H7 (cell line): Measurements from ENCODE around the gene AUTS2. TPM values are rescaled to one million over a fixed set of nuclear protein-coding genes. Genes with fewer than 3 reads are reported as not detected.

Experiments used
- DNase-seq: peaks from one replicate; pipeline ENCODE4 v3.0.0; 2012
- H3K27me3 ChIP-seq: 2 replicates; pipeline ENCODE4 v1.6.0; 2011; ENCODE audit warnings: mild to moderate bottlenecking, low read length; ENCODE audit not compliant: control insufficient read depth, insufficient read depth
- H3K36me3 ChIP-seq: replicated peaks from 2 replicates; pipeline ENCODE4 v1.5.1; 2011; ENCODE audit warnings: low read length; ENCODE audit not compliant: control insufficient read depth, insufficient read depth
- H3K4me3 ChIP-seq: 2 replicates; pipeline ENCODE4 v1.5.1; 2011; ENCODE audit warnings: low read depth, mild to moderate bottlenecking, control low read depth, low read length, moderate library complexity; ENCODE audit not compliant: insufficient read depth
- total RNA-seq: library from RNA; depleted of rRNA; stranded (reverse); fragments of >200 nt; shearing (Covaris generic); gene quantifications from 2 replicates; pipeline ENCODE4 v1.2.3, GENCODE V29; 2014

AUTS2 gene
- total RNA-seq, 1 experiment from 2014 or later: 16.1 TPM

DNA sequence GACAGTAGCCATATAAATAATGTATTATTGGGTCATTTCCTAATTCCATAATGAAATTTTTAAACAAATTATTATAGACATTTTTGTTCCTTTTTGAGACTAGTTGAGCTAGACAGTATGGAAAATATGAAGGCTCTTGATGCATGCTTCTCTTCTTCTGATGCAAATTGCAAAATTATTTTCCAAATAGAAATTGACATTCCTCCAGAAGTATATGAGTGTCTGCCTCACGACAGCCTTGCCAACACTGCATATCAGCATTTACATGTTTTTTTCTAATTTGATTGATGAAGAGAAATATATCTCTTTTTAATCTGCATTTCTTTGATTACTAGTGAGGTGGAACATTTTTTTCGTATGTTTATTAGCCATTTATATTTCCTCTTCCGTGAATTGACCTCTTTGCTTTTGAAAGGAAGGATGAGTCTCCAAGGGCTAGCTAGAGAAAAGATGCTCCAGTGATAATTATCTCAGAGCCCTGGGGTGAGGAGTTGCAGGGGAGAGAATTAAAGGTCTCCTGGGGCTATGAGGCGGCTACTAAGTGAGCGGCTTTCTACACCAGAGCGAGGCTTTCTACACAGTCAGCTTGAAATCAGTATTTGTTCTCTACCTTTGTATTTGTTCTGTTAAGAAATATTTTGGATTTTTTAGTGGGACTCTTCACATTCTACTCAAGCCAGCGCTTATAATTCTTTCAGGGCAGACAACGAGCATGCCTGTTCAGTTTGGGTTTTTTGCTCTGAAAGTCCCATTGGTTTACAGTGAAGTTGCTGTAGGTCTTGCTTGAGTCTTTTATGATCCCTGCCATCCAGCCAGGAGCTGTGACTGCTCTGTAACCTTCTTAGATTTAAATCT lies 821.5 kb downstream of the AUTS2 start:
- no peaks in the 10 kb centered on the region for H3K36me3 ChIP-seq
- peak; percentile 41 for DNase-seq
- no peaks in the 10 kb centered on the region for H3K27me3 ChIP-seq
- H3K4me3 ChIP-seq: no peak overlapping the region

DNA sequence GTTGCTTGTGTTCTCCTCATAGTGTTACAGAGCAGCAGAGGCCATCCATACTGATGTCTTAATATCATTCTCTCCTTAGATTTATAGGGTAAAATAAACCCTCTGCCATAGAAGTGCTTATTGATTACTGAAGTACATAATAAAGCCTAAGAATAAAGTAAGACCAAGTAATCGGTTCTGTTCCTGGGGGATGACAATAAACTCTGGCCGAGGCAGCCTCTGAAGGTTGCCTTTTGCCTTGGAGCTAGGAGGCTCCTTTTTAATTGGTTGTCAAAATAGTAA lies 822.0 kb downstream of the AUTS2 start:
- no peaks in the 10 kb centered on the region for H3K36me3 ChIP-seq
- H3K27me3 ChIP-seq: no peaks in the 10 kb centered on the region
- H3K4me3 ChIP-seq: no peak overlapping the region
- no peak for DNase-seq

DNA sequence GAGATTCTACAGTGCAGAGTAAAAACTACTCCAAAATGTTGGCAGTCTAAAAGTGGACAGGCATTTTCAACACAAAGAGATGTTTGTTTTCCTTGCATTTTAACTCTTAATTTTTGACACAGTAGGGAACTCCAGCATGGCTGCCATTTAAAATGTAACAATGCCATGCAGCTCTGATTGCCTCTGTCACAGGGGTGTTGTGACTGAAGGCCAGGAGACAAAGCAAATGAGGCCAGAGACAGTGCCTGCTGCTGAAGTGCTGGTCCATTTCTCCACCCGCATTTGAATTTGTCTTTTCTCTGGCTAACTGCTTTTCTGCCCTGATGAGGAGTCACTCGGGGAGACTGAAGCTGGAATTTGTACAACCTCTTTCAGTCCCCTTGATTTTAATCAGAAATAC lies 823.0 kb downstream of the AUTS2 start:
- H3K4me3 ChIP-seq: no peak overlapping the region
- H3K36me3 ChIP-seq: no peaks in the 10 kb centered on the region
- DNase-seq: no peak
- H3K27me3 ChIP-seq: no peaks in the 10 kb centered on the region

DNA sequence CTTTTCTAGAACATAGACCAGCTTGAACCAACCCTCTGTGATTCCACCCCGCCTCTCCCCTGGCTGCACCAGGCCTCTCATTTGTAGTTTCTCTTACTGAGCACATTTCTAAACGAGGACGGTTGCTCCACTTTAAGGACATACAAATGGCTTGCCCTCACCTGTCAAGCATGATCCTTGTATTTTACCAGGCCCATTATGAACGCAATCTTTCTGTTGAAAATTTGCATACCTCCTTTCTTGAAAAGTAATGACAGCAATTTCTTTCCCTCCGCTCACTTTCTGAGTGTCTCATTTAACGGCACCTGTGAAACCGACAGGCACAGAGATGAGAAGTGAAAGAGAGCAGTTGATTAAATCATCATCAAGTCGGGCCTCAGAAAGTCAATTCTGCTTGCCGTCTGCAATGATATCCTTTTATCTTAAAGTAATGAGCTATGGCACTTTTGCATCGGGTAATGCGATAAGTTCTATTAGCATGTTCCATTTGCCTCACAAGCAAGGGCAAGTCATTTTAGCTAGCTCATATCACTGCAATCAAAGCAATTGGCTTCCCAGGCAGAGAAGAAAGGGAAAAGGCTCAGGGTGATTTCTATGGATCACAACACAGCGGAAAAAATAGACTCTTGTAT lies 828.1 kb downstream of the AUTS2 start:
- H3K4me3 ChIP-seq: no peak overlapping the region
- DNase-seq: no peak
- no peaks in the 10 kb centered on the region for H3K36me3 ChIP-seq
- H3K27me3 ChIP-seq: no peaks in the 10 kb centered on the region

DNA sequence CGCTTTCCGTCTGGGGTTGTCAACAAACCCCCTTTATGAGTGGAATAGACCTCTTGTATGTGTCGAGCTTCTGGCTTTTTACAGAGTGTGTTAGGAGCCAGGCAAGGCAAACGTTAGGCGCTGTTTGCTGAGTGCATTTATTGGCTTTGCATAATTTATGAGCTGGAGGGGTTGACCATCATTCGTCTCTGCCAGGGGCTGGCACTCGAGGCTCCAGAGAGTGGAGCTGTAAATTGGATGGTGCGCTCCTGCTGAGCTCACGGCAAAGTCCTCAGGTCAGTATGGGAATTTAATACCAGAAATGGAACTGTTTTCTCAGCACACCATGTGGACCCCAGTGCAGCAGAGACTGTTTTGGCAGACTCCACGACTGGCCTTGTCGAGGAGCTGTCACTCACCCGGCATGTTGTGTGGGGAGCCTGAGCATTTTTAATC lies 834.3 kb downstream of the AUTS2 start:
- no peaks in the 10 kb centered on the region for H3K36me3 ChIP-seq
- H3K27me3 ChIP-seq: no peaks in the 10 kb centered on the region
- no peak overlapping the region for H3K4me3 ChIP-seq
- DNase-seq: no peak

DNA sequence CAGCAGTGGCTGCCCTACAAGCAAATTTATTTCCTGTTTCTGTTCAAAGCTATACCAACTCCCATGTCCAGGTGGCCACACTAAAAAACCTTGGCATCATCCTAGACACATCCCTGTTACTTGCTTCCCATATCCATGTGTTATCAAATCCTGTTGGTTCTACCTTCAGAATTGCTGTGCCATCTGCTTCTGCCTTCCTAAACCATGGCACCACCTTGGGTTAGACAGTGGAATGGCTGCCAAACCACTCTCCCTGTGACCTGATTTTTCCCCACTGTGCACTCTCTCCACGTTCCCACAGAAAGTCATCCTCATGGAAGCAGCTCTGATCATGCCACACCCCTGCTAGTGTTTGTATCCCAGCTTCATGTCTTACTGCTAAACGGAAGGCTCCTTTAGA lies 836.1 kb downstream of the AUTS2 start:
- DNase-seq: no peak
- Histone ChIP-seq H3K36me3 (no peaks in the 10 kb centered on the region), H3K4me3 (no peak overlapping the region), H3K27me3 (no peaks in the 10 kb centered on the region)

DNA sequence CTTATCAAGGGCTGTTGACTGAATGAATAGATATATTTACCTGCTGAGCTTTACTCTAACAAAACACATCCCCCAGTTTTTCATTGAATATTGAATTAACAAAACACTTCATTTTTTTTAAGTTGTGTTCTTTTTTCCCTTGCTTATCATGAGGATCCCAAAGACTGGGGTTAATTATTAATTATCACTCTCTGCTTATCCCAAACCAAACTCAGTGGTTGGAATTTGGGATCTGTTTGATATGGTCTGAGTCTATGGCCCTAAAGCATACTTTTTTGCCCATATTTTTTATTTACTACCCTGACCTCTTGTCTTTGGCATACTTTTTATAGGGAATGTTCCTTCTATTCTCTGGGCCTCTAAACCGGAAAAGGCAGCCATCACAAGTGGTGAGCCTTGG lies 836.5 kb downstream of the AUTS2 start:
- Histone ChIP-seq H3K36me3 (no peaks in the 10 kb centered on the region), H3K27me3 (no peaks in the 10 kb centered on the region), H3K4me3 (no peak overlapping the region)
- DNase-seq: no peak

DNA sequence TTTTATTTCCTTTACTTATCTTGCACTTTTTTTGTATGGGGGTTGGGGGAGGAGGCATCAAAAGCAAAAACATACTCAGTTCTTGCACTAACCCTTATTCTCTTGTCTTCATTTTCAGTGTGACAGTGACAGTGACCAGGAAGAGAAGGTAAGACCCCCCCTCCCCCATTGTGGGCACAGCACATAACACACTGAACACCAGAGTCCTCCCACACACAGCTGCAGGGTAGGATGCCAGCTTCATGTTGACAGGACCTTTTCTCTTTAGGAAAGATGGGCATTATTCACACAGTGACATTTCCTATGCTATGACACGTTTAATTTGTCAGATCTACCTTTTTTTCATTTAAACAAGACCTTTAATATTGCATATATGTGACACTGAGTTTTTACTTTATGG lies 837.4 kb downstream of the AUTS2 start:
- Histone ChIP-seq H3K36me3 (no peaks in the 10 kb centered on the region), H3K4me3 (no peak overlapping the region), H3K27me3 (no peaks in the 10 kb centered on the region)
- DNase-seq: no peak

DNA sequence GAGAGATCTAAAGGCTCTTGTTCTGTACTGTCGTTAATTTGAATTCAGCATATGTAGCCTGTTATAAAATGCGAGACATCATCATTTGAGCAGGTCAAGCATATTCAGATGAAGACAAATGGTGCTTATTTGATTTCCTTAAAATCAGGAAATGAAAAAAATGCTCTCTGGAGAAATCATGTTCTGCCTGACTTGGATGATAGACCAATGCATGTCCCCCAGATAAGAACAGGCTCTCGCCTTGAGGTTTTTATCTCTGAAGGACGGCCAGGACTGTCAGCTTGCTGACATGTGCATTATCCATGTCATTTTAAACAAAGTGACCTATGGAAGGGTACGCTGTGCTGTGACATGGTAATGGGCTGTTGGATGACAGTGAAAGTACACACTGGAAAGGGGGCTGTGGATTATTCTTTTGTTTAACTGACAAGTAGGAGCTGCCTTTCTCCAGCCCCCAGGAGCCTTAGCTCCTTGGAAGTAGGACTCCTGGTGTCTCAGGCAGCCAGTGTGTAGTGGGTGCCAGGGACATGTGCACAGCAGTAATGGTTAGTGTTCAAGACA lies 838.6 kb downstream of the AUTS2 start:
- Histone ChIP-seq H3K36me3 (no peaks in the 10 kb centered on the region), H3K4me3 (no peak overlapping the region), H3K27me3 (no peaks in the 10 kb centered on the region)
- no peak for DNase-seq

DNA sequence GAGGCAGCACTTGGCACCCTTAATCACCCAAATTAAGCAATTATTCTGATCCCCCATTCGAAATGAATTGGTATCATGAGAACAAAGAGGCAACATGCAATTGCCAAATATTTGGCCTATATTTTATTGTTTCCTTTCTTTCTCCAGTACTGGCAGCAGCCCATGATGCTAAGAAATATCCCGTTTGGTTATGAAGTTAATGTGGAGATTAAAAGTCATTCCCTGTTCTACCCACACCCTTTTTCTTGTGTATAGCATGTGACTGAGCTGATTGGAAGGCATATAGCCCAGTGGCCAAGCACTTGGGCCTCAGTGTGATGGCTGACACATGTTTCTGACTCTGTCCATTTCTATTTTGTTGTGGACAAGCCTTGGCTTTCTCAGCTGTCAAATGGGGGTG lies 841.4 kb downstream of the AUTS2 start:
- Histone ChIP-seq H3K4me3 (no peak overlapping the region), H3K27me3 (no peaks in the 10 kb centered on the region), H3K36me3 (no peaks in the 10 kb centered on the region)
- DNase-seq: no peak

DNA sequence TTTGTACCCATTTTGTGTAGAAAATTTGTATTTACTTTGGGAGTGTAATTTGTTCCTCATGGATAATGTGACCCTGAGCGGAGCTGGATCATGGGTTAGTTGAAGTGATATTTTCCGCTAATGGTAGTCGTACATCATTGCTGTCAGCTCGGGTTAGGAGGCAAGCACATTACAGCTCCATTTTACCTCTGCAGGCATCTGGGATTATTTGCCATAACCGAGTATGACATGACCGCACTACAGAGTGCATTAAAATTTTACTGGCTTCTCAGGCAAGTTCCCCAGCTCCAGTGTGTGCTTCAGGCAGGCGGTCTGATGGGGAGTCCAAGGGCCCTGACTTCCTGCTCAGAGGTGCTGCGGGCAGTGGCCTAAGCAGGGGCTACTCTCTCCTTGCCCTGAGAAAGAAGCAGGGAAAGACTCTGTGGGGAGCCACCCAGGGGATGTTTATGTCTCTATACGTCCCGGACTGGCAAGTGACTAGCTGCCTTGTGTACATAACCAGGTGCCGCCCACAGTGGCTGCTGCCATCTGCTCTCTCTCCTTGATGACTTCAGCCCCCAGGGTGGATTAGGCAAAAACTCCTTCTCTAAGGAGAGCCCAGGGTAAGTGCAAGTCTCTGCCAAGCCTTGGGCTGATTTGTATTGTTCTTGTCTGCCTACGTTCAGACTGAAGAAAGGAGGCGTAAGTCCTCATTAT lies 848.3 kb downstream of the AUTS2 start:
- H3K27me3 ChIP-seq: no peaks in the 10 kb centered on the region; the same call in 1 of the 2 replicates
- no peak for DNase-seq

DNA sequence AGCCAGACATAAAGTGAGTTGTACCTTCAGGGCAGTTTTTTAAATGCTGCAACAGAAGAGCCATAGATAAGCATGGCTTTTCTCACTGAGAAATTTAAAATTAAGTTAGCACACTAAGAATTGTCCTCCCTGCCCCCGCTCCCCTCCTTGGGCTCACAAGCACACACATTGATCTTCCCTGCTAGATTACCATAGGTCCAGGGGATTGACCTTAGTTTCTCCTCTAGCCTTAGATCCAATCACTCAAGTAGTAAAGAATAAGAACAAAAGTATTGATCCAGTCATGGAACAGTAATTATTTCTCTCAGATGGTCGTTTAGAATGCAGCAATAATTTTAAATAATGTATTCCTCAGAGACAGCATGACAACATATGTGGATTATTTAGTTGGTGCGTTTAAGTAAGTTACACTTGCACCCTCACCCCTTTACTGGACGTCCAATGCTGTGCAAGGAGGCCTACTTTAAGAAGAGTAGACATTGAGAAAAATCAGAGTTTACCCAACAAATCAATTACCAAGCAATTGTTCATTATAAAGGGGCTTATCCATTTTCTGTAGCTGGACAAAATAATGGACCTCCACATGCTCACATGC lies 850.1 kb downstream of the AUTS2 start:
- Histone ChIP-seq H3K27me3 (no peaks in the 10 kb centered on the region; the same call in 1 of the 2 replicates), H3K4me3 (no peak overlapping the region), H3K36me3 (no peaks in the 10 kb centered on the region)
- DNase-seq: no peak

More for the DNA sequence above, 848.3 kb downstream of the AUTS2 start:
- H3K4me3 ChIP-seq: no peak overlapping the region
- H3K36me3 ChIP-seq: no peaks in the 10 kb centered on the region

DNA sequence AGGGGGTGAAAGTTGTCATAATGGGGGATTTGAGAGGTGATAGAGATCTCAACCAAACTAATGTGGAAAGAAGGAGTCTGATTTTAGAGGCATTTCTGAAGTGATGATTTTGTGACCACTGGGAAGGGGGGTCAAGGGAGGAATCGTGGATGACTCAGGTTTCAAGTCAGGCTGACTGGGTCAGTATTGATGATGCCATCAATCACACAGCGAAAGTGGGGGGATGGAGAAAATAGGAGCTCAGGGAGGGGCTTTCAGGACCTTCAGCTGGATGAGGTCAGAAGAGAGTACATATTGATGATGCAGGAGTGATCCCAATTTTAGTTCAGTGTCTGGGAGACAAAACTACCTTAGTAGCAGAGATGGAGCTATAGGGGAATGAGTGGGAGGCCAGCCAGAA lies 852.5 kb downstream of the AUTS2 start:
- no peak for DNase-seq
- no peaks in the 10 kb centered on the region; the same call in 1 of the 2 replicates for H3K27me3 ChIP-seq
- no peak overlapping the region for H3K4me3 ChIP-seq
- H3K36me3 ChIP-seq: no peaks in the 10 kb centered on the region

DNA sequence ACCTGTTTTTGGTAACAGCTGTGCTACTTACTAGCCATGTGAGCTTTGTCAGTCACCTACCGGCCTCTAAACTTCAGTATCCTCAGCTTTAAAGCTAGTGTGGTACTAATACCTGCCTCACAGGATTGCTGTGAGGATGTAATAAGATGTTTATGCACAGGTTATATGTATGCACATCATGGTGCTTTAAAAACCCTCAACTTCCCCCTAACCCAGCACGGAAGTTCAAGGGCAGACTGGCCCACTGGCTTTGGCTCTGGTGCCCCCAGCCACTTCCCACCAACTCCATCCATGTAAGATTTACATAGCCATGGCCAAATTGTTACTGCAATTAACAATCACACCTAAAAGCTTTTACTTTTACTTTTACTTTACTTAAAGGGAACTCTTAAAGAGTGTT lies 857.6 kb downstream of the AUTS2 start:
- H3K36me3 ChIP-seq: no peaks in the 10 kb centered on the region
- no peaks in the 10 kb centered on the region for H3K27me3 ChIP-seq
- no peak overlapping the region for H3K4me3 ChIP-seq
- DNase-seq: no peak
